ENCODE measurements around the gene MINAR1.

MINAR1 gene

GRCh38 chr15:79466488-79466887 lies 34.4 kb downstream of the MINAR1 start:
- DNase-seq: no peak

GRCh38 chr15:79467865-79468586 lies 35.9 kb downstream of the MINAR1 start:
- DNase-seq: no peak

- no peak for DNase-seq
Measured at GRCh38 chr15:79472446-79472845, 40.3 kb downstream of the MINAR1 start.

- DNase-seq: no peak
Measured at GRCh38 chr15:79474252-79474651, 42.1 kb downstream of the MINAR1 start.

GRCh38 chr15:79475306-79475705 lies 43.2 kb downstream of the MINAR1 start:
- no peak for DNase-seq

- no peak for DNase-seq
Measured at GRCh38 chr15:79478108-79478507, 46.0 kb downstream of the MINAR1 start.

- DNase-seq: no peak
Measured at GRCh38 chr15:79479616-79480015, 47.5 kb downstream of the MINAR1 start.

GRCh38 chr15:79481793-79482192 lies 49.7 kb downstream of the MINAR1 start:
- no peak for DNase-seq

All from CD4-positive, alpha-beta T cell treated with Interleukin-10 for 1 hour (primary cell).